NCI-H446 (cell line): ENCODE results near the gene REEP2.

Source experiments
- DNase-seq, 2 experiments: peaks; one replicate each; lab custom pipeline; 2025; lab: John Stamatoyannopoulos, UW

Gene REEP2

GRCh38 chr5:138448481-138449398, 9.9 kb downstream of the REEP2 start:
- DNase-seq: peak; percentile 53 to 86

GRCh38 chr5:138449501-138450239, 10.8 kb downstream of the REEP2 start:
- DNase-seq: peak; percentile 60 to 86

GRCh38 chr5:138450971-138451370, 12.1 kb downstream of the REEP2 start:
- no peak for DNase-seq

- DNase-seq: no peak
Observed at GRCh38 chr5:138452720-138453119, 13.9 kb downstream of the REEP2 start.

GRCh38 chr5:138453590-138453989, 14.7 kb downstream of the REEP2 start:
- no peak for DNase-seq

GRCh38 chr5:138454121-138454520, 15.3 kb downstream of the REEP2 start:
- DNase-seq: no peak

GRCh38 chr5:138455232-138455930, 16.5 kb downstream of the REEP2 start:
- no peak for DNase-seq

- DNase-seq: no peak
Observed at GRCh38 chr5:138457531-138458275, 18.8 kb downstream of the REEP2 start.

GRCh38 chr5:138458384-138458783, 19.5 kb downstream of the REEP2 start:
- DNase-seq: no peak

GRCh38 chr5:138458856-138459255, 20.0 kb downstream of the REEP2 start:
- DNase-seq: no peak

- DNase-seq: no peak
Observed at GRCh38 chr5:138459311-138459933, 20.6 kb downstream of the REEP2 start.

- DNase-seq: no peak
Observed at GRCh38 chr5:138460032-138460693, 21.3 kb downstream of the REEP2 start.

GRCh38 chr5:138461343-138462125, 22.7 kb downstream of the REEP2 start:
- DNase-seq: no peak

- no peak for DNase-seq
Observed at GRCh38 chr5:138463419-138464007, 24.7 kb downstream of the REEP2 start.

GRCh38 chr5:138464008-138464387, 25.1 kb downstream of the REEP2 start:
- peak; percentile 88 to 96 for DNase-seq

- DNase-seq: peak; percentile 94 to 98
Observed at GRCh38 chr5:138464388-138465260, 25.8 kb downstream of the REEP2 start.

GRCh38 chr5:138465261-138466124, 26.6 kb downstream of the REEP2 start, which contains the start of gene EGR1:
EGR1 (plus strand) TSS chr5:138465479; CDS start chr5:138465762, 283 bp downstream.
- peak; percentile 90 to 91 for DNase-seq
